GM21390 (cell line): Measurements from ENCODE around the gene RNU1-3.
"Not testable (repeated sequence)": the region's sequence is repeated elsewhere in the genome, so short reads cannot be mapped to it uniquely, and the experiment has no call there.

ENCODE experiments used
- ATAC-seq: cut with Tn5 transposase; IDR thresholded peaks from one replicate; pipeline ENCODE4 v1.9.1; 2021; ENCODE audit not compliant: unreplicated experiment

RNU1-3 gene

DNA sequence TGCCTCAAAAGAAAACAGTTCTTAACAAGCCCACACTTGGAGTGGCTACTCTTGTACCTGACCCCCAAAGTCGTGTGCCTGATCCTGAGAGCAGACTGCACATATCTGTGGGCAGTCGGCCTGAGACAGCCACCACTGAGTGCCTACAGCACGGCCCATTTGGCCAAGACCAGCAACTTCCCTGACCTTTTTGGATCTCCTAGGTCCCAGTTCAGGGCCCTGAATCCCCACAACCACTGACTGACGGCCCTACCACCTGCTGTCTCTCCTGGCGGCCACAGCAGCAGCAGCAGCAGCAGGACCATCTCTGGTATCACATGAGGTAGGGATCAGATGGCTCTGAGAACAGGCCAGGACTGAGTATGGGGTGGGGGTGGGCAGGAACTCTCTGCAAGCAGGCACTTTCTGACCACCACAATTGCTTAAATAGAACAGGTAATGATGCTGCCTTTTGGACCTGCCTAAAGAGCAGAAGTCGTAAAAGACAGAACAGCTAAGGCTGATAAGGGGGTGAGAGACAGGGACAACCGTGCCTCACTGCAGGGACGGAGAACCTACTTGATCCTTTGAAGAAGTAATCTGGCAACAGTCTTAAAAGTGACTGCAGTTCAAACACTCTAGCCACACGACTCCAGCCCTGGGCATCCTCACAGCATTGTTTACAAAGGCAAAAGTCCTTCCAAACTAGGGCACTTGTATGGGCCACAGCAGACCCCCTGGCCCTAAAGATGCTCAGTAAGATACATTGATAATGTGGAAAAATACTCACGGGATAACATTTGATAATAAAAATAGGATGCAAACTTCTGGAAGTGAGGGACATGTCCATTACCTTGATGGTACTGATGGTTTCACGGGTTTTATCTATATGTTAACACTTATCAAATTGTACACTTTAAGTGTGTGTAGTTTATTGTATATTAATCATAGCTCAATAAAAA is 27.4 kb downstream of the RNU1-3 start:
- ATAC-seq: not testable (repeated sequence)

DNA sequence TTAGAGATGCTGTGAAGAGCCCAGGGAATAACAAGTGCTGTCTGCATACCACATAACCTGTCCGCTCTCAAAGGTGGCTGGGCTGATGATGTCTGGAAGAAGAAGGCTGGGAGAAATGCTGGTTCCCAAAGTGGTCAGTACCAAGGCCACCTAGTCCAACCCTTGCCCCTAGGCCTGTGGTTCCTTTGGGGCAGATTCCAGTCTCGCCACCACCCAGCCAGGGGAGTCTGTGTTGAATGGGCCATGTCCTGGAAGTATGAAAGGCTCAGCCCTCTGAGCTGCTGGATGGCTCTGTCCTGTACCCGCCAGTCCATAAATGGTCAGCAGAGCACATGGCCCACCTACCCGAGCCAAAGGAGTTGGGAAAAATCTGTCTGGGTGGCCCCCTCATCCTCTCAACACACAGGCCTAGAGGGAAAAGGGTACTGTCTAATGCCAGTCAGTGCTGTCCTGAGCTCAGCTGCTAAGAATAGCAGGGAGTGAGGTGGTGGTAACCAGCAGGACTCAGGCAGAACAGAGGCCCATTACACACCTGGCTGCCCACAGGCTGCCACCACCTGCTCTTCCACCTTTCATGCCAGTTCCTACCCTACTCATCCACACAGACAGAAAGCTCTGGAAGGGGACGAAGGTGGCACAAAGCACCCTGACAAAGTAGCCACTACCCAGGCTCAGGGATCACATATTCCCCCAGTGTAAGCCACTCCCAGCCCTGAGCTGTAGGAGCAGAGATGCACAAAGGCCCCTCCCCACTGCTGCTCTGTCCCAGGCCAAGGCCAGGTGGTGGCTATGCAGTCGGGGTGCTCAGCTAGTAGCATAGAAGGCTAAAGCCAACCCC is 28.6 kb downstream of the RNU1-3 start:
- ATAC-seq: not testable (repeated sequence)

DNA sequence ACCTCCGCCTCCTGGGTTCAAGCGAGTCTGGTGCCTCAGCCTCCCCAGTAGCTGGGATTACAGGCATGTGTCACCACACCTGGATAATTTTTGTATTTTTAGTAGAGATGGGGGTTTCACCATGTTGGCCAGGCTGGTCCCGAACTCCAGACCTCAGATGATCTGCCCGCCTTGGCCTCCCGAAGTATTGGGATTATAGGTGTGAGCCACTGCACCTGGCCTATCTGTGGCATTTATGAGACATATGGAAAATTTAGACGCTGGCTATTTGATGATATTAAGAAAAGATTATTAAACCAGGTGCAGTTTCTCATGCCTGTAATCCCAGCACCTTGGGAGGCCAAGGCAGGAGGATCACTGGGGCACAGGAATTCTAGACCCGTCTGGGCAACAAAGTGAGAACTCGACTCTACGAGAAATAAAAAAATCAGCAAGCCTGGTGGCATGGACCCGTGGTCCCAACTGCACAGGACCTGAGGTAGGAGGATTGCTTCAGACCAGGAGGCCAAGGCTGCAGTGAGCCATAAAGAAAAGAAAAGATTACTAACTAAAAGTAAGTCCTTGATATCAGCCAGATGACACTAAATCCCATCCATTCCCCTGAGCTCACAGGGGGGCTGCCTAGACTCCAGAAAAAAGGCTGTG is 30.1 kb downstream of the RNU1-3 start:
- not testable (repeated sequence) for ATAC-seq

DNA sequence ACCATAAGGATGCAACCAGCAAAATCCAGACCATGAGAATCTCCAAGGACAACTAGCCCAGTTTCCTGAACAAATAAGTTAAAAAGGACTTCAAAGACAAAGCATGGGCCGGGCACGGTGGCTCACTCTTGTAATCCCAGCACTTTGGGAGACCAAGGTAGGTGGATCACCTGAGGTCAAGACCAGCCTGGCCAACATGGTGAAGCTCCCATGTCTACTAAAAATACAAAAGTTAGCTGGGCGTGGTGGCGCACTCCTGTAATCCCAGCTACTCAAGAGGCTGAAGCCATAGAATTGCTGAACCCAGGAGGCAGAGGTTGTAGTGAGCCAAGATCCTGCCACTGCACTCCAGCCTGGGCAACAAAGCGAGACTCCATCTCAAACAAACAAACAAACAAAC is 30.8 kb downstream of the RNU1-3 start:
- ATAC-seq: not testable (repeated sequence)

DNA sequence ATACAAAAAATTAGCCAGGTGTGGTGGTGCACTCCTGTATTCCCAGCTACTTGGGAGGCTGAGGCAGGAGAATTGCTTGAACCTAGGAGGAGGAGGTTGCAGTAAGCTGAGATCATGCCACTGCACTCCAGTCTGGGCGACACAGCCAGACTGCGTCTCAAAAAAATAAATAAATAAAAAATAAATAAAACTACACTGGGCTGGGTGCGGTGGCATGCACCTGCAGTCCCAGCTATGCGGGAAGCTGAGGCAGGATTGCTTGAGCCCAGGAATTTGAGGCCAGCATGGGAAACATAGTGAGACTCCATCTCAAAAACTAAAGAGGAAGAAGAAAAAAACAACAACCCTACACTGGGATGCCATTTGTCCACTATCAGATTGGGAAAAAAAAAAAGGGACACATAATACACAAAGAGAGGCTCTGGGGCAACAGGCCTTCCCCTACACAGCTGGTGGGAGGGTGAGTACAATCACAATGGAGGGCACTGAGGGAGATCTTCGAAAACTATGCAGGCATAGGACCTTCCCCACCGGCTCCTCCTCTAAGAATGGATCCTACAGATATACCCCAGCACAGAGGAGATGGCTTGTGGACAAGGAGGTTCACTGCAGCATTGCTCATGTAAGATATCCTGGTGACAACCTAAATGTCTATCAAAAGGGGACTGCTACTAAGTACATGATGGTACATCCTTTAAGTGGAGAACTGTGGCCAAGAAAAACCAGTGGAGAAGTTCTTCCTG is 33.0 kb downstream of the RNU1-3 start:
- ATAC-seq: not testable (repeated sequence)

DNA sequence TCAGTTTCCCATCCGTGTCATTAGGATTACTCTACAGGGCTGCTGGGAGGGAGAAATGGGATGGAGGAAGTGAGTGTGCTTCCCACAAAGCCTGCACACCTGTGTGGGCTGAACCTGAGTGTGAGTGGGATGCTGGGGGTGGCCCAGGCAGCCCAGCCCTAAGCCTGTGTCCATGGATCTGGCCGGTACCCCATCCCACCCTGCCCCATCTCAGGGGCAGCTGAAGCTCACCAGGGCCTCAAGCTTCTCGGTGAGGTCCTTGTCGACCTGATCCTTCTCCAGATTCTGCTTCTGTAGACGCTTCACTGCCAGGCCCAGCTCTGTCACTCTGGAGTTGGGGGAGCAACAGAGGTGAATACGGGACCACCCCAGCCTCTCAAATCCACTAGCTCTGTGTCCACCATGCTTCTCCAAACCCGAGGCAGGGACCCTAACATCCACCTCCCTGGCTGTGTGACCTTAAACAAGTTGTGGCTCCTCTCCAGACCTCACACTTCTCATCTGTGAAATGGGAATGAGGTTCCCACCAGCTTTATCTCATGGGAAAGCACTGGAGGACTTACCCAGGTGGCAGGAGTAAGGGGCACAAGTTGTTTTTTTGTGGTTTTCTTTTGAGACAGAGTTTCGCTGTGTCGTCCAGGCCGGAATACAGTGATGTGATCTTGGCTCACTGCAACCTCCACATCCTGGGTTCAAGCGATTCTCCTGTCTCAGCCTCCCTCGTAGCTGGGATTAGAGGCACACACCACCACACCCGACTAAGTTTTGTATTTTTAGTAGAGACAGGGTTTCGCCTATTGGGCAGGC is 34.5 kb downstream of the RNU1-3 start:
- not testable (repeated sequence) for ATAC-seq

DNA sequence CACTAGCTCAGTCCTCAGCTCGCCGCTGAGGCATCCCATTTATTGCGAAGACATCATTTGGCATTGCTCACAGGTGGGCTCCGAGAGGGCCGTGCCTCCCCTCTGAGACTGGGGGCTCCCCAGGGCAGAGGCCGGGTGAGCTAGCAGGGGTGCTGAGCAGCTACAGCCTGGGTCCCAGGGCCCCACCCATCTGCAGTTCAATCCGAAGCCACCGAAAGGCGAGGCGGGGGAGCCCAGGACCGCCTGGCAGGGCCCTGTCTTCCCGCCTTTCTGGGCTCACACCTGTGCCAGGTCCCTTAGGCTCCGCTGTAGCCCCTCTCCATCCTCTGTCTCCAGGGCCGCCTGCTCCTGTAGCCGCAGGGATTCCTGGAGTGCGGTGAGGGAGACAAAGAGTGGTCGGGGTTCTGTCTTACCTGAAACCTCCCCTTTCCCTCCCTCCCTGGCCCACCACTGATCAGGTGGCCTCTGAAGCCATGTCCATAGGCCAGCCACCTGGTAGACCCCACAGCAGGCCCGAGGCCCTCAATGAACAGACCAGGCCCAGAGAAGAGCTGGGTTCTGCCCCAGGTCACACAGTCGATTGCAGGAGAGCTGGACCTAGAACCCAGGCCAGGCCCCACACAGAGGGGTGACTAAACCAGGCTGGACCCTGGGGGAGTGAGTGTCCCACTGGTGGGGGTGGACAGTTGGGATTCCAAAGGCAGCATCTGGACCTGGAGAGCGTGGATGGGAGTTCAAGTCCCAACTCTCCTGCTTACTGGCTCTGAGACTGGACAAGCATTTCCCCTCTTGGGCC is 35.3 kb downstream of the RNU1-3 start:
- ATAC-seq: no peak

DNA sequence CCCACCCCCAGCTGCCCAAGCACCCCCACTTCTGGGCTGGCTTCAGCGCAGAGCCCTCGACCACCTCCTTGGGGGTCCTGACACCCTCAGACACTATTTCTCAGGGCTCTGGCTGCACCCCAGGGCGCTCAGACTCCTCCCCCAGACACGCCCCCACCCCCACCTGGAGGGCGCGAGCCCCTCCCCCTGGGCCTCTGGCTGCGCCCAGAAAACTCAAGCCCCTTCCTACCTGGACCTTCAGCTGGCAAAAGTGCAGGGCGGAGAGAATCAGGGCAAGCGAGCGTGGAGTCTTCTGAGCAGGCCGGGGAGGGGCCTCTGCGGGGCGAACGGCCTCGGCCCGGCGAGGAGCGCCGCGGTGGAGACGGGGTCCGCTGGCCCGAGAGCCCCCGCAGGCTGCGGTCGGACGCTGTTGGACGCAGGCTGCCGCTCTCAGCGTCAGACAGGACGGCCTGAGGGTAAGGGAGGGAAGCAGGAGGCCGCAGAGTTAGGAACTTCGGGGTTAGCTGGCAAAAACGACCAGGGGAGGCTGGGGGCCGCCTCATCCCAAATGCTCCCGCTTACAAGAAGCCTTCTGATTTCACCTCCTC is 36.0 kb downstream of the RNU1-3 start:
- no peak for ATAC-seq

DNA sequence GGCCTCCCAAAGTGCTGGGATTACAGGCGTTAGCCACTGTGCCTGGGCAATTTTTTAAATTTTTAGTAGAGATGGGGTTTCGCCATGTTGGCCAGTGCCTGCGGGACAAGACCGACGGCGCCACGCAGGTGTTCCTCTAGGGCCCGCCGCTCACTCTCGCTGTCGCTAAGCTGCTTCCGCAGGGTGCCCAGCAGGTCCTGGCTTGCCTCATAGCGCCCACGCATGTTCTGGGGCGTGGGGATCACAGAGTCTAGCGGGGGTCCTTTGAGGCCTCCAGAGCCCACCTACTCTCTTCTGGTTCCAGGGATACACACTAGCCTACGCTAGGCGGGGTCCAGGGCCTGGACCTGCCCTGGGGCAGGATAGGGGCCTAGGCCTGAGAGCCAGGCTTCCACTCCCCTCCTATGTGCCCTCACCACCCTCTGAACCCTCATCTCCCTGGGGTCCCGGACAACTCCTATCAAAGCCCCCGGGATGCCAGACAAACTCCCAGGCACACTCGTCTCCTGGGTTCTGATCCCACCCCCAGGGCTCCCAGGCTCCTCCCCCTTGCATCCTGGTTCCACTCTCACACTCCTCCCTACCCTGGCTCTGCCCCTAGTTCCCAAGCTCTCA is 36.7 kb downstream of the RNU1-3 start:
- ATAC-seq: not testable (repeated sequence)

DNA sequence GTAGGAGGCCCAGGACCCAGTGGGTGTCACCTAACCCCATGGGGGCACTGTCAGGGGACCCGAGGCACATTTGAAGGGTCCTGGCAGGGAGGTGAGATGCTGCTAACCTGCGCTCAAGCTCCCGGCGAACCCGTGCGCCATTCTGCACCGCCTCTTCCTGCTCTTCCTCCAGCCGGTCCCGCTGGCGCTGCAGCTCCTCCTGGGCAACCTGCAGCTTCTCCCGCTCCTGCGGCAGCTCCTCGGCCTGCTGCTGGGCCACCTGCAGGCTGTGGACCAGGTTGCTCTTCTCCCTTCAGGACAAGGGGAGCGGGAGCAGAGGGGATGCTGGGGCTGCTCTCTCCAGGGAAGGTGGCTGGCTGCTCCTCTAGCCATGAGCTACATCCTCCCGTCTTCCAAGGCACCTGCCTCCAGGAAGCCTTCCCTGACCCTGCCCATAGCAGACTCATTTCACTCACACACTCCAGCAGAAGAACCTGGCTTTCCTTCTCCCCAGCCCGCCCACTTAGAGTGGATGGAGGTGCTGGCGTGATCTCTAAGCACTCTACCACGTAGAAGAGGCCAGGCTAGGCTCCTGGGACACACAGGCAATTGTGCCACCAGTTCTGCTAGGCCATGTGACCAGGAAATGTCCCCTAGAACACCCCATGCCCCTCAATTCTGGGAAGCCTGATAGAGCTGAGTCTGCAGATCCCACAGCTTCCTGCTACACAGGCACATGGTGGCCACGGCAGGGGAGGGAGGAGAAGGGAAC is 38.2 kb downstream of the RNU1-3 start:
- no peak for ATAC-seq

DNA sequence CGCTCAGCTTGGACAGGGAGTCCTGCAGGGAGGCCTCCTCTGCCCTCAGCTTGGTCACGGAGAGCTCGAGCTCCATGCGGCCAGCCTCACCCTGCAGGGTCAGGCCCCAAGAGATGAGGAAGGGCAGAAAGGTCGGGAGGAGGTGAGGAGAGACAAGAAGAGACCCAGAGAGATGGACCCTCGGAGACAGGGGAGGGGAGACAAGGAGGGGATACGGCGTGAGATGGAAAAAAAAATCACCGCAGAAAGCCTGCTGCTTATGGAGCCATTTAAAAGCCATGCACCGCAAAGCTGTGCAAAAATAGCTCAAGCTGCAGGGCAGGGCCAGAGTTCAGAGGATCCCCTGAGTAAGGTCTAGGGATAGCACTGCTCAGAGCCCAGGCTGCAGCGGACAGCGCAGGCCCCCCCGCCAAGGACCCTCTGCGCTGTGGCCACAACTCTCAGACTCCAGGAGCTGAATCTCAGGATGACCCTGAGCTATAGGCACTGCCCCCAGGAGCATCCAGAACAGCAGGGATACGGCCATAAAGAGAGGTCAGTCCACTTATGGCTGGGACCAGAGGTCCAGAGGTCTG is 40.3 kb downstream of the RNU1-3 start:
- ATAC-seq: not testable (repeated sequence)

DNA sequence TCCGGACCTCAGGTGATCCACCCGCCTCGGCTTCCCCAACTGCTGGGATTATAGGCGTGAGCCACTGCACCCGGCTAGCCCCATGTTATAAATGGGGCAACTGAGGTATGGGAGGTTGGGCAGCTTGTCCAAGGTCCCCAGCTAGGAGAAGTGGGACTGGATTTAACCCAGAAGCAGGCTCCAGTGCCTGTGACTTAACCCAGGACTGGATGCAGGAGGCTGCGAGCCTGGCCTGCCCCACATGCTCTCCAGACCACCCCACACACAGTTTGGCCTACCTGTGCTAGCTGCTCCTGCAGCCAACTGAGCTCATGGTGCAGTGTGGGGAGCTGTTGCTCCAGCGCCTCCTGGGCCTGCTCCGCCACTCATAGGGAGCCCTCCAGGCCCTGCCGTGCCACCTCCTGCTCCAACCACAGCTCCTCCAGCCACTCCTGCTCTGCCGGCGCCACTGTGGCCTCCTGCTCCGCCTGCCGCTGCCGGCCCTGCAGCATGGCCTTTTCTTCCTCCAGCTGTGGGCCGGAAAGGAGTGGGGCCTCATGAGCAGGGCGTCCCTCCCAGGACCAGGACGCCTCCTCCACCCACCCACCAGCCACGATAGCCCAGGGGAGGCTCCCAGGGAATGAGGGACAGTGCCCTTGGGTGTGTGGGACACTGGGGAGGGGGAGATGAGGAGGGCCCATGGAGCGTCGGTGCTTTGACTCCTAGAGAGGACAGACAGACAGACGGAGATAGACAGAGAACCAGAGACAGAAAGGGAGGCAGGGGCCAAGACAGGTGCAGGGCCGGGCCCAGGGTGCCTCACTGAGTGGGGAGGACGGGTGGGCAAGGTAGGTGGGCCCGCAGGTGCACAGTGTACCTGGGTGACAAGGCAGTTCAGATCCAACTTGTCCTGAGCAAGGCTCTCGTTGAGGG is 41.0 kb downstream of the RNU1-3 start:
- ATAC-seq: no peak

DNA sequence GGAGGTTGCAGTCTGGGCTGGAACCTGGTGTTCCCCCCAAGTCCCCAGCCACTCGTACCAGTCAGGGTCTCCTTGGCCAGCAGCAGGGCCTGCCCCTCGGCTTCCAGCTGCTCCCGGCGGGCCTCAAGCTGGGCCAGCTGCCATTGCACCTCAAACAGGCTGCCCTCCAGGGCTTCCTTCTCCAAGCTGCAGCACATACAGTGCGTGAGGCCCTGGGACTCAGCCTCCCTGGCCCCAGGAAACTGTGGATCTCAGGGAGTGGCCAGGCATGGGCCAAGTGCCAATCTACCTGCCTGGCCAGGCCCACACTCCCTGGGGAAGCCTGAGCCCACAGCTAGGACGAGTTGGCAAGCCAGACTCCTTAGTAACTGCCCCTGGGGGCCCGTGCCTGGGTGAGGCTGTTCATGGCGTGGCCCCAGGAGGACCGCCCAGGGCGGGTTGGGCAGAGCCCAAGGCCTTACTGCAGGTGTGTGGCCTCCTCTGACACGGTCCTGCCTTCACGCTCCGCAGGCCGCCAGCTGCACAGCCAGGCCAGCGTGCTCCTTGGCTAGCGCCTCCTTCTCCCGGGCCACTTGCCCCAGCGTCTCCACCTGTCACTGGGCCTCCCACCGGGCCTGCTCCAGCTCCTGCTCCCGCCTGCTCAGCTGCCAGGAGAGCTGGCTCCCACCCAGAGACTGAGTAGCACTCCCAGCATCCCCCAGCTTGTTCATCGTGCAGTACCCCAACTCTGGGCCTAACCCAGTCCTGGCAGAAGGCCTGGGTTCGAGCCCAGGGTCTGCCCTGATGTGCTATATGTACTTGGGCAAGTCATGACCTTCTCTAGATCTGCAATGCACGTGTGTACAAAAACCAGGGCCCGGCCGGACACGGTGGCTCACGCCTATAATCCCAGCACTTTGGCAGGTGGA is 42.7 kb downstream of the RNU1-3 start:
- ATAC-seq: not testable (repeated sequence)

DNA sequence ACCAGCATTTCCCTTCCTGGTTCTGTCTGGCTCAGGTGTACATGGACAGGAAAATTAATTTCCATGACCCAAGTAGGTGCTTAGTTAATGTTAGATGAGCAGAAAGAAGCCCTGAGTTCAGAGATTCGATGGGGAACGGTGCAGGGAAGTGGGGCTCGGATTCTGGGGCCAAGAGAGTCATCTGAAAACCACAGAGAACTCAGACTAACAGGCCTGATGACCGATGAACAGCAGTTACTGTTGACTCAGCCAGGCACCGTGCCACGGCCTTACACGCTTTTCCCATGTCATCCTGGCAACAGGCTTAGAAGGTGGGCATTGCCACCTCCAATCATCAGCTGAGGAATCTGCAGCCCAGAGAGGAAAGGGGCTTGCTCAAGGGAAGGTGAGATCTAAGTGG is 43.4 kb downstream of the RNU1-3 start:
- ATAC-seq: not testable (repeated sequence)
